ENCODE results near the gene HDAC8.
"Not testable (repeated sequence)": the region's sequence is repeated elsewhere in the genome, so short reads cannot be mapped to it uniquely, and the experiment has no call there.

HDAC8 gene

GRCh38 chrX:72340041-72340440 lies 232.6 kb downstream of the HDAC8 start:
- TF ChIP-seq CTCF (IDR thresholded peaks at IDR 0.05; ENCODE audit: insufficient read depth, low read length, missing control alignments), result no peak
- DNase-seq (ENCODE audit: low read depth, low spot score), result no peak
- ChIA-PET CTCF (no interaction called here), POLR2A (no interaction called here)
- H3K4me3 ChIP-seq (ENCODE audit: low read depth, low read length), result no peak overlapping the region

- POLR2A ChIA-PET, result no interaction called here
- no peak for DNase-seq (ENCODE audit: low read depth, low spot score)
- TF ChIP-seq CTCF (IDR thresholded peaks at IDR 0.05; ENCODE audit: insufficient read depth, low read length, missing control alignments), result no peak
- H3K4me3 ChIP-seq (ENCODE audit: low read depth, low read length), result no peak overlapping the region
- CTCF ChIA-PET, result no interaction called here
Measured at GRCh38 chrX:72330131-72330530, 242.5 kb downstream of the HDAC8 start.

- ChIA-PET POLR2A (no interaction called here), CTCF (no interaction called here)
- no peak for TF ChIP-seq CTCF (IDR thresholded peaks at IDR 0.05; ENCODE audit: insufficient read depth, low read length, missing control alignments)
Measured at GRCh38 chrX:72326605-72327300, 245.9 kb downstream of the HDAC8 start.

GRCh38 chrX:72319651-72320050 lies 253.0 kb downstream of the HDAC8 start:
- CTCF ChIA-PET; H3K4me3 ChIP-seq (ENCODE audit: low read depth, low read length); DNase-seq (ENCODE audit: low read depth, low spot score); POLR2A ChIA-PET: not testable (repeated sequence)

More at GRCh38 chrX:72326605-72327300, 245.9 kb downstream of the HDAC8 start:
- no peak for DNase-seq (ENCODE audit: low read depth, low spot score)
- H3K4me3 ChIP-seq (ENCODE audit: low read depth, low read length), result no peak overlapping the region

GRCh38 chrX:72317139-72317538 lies 255.5 kb downstream of the HDAC8 start:
- DNase-seq (ENCODE audit: low read depth, low spot score), result no peak
- TF ChIP-seq CTCF (IDR thresholded peaks at IDR 0.05; ENCODE audit: insufficient read depth, low read length, missing control alignments), result no peak
- ChIA-PET POLR2A (no interaction called here), CTCF (no interaction called here)
- H3K4me3 ChIP-seq (ENCODE audit: low read depth, low read length), result no peak overlapping the region

- no peak for DNase-seq (ENCODE audit: low read depth, low spot score)
- H3K4me3 ChIP-seq (ENCODE audit: low read depth, low read length), result no peak overlapping the region
- CTCF ChIA-PET, result no interaction called here
- POLR2A ChIA-PET, result no interaction called here
- TF ChIP-seq CTCF (IDR thresholded peaks at IDR 0.05; ENCODE audit: insufficient read depth, low read length, missing control alignments), result no peak
Measured at GRCh38 chrX:72316408-72317110, 256.1 kb downstream of the HDAC8 start.

GRCh38 chrX:72314881-72315280 lies 257.8 kb downstream of the HDAC8 start:
- TF ChIP-seq CTCF (IDR thresholded peaks at IDR 0.05; ENCODE audit: insufficient read depth, low read length, missing control alignments), result no peak
- POLR2A ChIA-PET, result interaction anchor here (1.3 kb wide), 1 partner anchor 76 kb away, joined by 4 read pairs; the partner anchor contains the start of gene ERCC6L
- CTCF ChIA-PET, result no interaction called here
- no peak overlapping the region for H3K4me3 ChIP-seq (ENCODE audit: low read depth, low read length)
- DNase-seq (ENCODE audit: low read depth, low spot score), result no peak

Measured in AG04449 (cell line).